Activated CD8-positive, alpha-beta memory T cell treated with anti-CD3 and anti-CD28 coated beads for 36 hours (primary cell): ENCODE data around the gene LRRFIP1. TPM values are rescaled to one million over a fixed set of nuclear protein-coding genes. Genes with fewer than 3 reads are reported as not detected.

ENCODE experiments used
- CTCF ChIA-PET: fragments of 350-600 bp; sonication (Branson Sonifier 250); formaldehyde crosslinking; loops from one replicate; lab custom pipeline; 2021; ENCODE audit warnings: antibody characterized with exemption; lab: Charles Lee
- POLR2A ChIA-PET: fragments of 350-600 bp; sonication (Branson Sonifier 250); formaldehyde crosslinking; loops from one replicate; lab custom pipeline; 2021; ENCODE audit warnings: antibody characterized with exemption; lab: Charles Lee
- total RNA-seq, 2 experiments: library from RNA; stranded (reverse); gene quantifications; one replicate each; pipeline ENCODE4 v1.2.3, GENCODE V29; 2021

Gene LRRFIP1
- total RNA-seq, 2 experiments from 2014 or later: 203 to 210 TPM

DNA sequence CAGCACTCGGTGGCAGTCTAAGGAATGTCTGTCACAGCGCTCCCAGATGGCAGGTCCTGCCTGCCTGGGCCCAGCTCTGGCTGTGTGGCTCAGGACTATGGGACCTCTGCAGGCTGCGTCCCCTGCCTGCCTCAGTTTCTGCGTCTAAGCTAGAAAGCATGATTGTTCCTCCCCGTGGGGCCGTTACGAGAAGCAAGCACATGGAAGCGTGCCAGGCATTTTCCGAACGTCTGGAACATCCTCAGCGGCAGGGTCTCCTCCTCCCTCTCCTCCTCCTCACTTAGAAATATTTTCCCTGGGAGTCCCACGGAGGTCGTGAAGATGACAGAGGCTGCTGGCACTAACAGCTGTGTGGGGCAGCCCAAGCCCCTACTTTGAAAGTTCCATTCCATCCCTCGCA is 43.3 kb downstream of the LRRFIP1 start:
- POLR2A ChIA-PET: no interaction called here

DNA sequence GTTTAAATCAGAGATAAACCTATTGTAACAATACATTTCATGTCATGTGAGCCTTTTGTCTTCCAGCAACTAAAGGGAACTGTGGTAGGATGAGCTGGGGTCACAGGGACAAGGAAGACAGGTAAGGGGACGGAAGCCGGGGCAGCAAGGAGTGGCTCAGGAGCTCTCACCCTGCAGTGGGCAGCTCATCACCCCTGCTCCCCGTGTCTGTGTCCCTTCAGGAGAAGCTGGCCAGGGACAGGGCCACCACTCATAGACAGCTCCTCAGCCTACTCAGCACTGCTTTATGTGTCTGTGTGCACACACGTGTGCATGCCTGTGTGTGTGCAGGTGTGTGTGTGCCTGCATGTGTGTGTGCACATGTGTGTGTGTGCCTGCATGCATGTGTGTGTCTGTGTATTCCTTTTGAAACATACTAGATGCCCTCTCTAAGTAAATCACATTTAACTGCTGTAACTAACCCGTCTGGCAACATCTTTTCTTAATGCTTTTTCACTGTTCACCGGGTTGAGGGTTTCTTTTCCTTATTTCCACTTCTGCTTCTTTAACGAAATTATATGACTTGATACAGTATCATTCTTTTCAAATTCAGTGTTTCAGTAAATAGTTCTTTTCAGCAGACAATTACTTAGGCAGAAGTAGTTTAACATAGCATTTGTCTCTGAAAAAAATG is 44.2 kb downstream of the LRRFIP1 start:
- POLR2A ChIA-PET: interaction anchor here (0.6 to 3.0 kb wide), 2 partner anchors 29 to 698 kb away, joined by 4 to 16 read pairs; no protein-coding TSS in a partner anchor

More for the DNA sequence above, 43.3 kb downstream of the LRRFIP1 start:
- CTCF ChIA-PET: no interaction called here

DNA sequence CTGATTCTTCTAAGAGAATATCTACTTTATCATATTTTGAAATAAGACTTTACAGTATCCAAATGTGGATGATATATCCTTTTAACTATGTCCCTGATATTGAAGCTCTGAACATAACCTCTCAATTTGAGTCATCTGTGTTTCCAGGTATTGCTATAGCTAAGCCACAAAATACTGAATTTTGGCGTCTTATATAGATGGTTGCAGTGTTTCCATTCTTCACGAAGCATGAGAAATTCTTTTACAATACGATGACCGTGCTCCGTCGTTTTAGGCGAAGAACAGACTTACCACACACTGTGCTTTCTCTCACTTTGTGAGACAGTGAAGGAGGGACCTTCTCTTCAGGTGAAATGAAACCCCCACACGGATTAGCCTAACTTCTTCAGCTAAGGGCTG is 45.3 kb downstream of the LRRFIP1 start:
- CTCF ChIA-PET: interaction anchor here (0.9 to 7.4 kb wide), 19 partner anchors 9 to 91 kb away, joined by 3 to 104 read pairs (median 7); no protein-coding TSS in a partner anchor
- POLR2A ChIA-PET: interaction anchor here (0.5 to 4.3 kb wide), 9 partner anchors 10 to 233 kb away, joined by 3 to 89 read pairs (median 6); no protein-coding TSS in a partner anchor

More for the DNA sequence above, 44.2 kb downstream of the LRRFIP1 start:
- CTCF ChIA-PET: interaction anchor here (2.2 to 2.4 kb wide), 2 partner anchors 8 to 57 kb away, joined by 10 read pairs; no protein-coding TSS in a partner anchor

DNA sequence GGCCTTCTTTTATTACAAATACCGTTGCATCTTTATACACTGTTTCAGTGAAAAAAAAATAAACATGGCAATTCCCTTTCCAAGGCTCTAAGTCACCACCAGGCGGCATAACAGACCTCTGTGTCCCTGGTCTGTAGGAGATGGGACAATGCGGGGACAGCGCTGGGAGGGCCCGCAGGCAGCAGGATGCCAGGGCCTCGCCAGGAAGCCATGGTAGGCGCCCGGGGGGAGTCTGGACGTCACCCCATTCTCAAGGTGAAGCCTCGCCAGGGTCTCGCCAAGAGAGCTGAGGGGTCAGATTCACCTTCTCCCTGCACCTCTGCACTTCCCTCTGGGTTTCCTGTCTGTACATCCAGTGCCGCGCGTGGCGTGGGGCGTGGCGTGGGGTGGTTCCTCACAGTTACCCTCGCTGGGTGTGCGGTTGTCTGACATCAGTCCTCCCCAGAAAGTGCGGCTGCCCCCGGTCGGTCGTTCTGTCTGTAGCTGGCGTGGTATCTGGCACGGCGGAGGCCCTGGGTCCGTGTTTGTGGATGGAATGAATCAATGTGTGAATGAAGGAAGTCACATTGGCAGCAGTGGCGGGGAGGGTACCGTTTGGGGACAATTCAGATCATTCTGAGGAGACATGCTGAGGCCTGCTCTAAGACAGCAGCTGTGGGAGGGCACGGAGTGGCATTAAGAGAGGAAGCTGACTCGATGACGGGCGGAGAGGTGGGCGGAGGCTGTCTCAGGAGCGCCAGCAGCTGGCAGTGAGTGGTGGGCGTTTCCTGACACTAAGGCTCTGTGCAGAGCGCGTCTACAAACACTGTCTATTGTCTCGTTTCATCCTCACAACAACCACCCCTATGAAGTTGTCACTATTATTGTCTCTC is 46.0 kb downstream of the LRRFIP1 start:
- ChIA-PET POLR2A (interaction anchor here (0.5 to 4.3 kb wide), 10 partner anchors 17 to 100 kb away, joined by 3 to 89 read pairs (median 6); no protein-coding TSS in a partner anchor), CTCF (interaction anchor here (0.6 to 7.4 kb wide), 23 partner anchors 9 to 99 kb away, joined by 3 to 104 read pairs (median 5); no protein-coding TSS in a partner anchor)

DNA sequence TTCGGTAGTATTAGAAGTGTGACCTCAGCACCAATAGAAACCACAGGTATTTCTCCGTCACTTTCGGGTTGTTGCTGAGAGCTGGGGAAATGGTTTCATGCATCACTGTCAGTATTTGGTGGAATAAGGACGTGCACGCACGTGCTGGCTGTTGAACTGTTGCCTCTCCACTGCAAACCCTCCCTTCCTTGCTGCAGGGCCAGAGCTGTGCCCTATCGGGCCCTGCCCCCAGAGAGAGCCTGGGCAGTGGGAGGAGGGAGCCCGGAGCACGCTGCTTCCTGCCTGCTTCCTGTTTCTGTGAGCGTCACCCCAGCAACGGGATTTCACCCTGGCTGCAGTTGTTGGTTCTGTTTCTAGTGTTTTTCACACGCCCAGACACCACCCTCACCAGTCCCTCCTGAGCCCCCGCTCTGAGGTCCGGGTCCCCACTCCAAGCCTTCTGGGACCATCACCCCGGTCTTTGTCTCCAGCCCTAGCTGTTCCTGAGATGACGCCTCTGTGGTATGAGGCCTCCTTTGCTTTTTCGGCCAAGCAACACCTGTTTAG is 47.4 kb downstream of the LRRFIP1 start:
- CTCF ChIA-PET: interaction anchor here (1.3 to 7.4 kb wide), 7 partner anchors 10 to 70 kb away, joined by 3 to 104 read pairs (median 14); no protein-coding TSS in a partner anchor
- POLR2A ChIA-PET: interaction anchor here (0.5 to 4.3 kb wide), 7 partner anchors 16 to 162 kb away, joined by 3 to 89 read pairs (median 6); no protein-coding TSS in a partner anchor

DNA sequence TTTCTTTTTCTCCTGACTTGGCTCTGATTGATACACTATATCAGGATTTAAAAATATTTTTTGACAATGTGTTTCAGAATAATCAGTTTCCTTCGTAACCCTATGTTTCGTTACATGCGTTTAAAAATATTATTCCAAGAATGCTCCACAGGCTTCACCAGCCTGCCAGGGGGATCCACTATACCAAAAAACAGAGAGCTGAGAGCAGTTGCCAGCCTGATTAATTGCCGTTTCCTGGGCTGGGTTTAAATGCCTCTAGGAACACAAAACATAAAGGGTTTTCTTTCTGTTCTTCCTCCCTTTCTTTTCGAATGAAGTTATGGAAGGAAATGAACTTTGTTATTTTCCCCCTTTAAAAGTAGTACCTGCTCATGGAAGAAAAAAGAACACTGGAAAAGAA is 47.9 kb downstream of the LRRFIP1 start:
- CTCF ChIA-PET: interaction anchor here (1.3 to 7.4 kb wide), 4 partner anchors 9 to 69 kb away, joined by 3 to 104 read pairs (median 27); no protein-coding TSS in a partner anchor
- POLR2A ChIA-PET: interaction anchor here (0.6 to 4.3 kb wide), 3 partner anchors 15 to 56 kb away, joined by 3 to 89 read pairs (median 16); no protein-coding TSS in a partner anchor

DNA sequence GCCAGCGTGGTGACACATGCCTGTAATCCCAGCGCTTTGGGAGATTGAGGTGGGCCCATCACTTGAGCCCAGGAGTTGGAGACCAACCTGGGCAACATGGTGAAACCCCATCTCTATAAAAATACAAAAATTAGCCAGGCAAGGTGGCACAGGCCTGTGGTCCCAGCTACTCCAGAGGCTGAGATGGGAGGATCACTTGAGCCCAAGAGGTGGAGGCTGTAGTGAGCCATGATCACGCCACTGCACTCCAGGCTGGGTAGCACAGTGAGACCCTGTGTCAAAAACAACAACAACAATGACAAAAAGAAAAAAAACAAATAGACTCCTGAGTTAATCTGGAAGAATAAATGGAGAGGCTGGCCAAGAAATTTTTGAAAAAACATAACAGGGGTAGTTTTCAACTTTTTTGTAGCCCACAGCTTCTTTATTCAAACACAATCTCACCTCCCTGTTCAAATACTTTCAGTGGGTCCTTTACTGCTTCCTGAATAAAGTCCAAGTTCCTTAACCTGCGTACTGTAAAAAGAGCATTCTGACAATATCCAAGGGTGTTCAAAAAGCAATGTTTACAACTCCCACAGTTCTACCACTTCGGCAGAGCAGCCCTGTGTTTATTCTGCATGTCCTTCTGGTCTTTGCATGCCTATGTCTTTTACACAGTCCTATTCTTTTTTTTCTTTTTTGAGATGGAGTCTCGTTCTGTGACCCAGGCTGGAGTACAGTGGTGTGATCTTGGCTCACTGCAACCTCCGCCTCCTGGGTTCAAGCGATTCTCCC is 53.5 kb downstream of the LRRFIP1 start:
- CTCF ChIA-PET: no interaction called here
- POLR2A ChIA-PET: no interaction called here

DNA sequence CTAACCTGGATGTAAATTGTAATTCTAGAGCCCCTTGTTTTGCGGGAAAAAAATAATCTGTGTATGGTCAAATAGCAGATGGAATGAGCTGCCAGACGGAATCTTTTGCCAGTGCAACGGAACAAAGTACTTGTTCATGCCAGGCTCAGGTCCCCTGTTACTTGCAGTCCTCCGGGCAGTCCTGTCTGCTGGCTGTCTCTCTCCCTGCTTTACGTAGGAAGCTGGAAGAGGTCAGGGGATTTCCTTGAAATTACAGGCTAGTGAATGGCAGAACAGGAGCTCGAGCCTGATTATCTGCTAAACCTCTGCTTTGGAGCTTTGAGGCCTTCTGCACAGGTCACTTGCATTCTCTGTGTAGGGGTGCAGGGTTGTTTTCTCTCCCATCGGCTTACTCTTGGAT is 54.8 kb downstream of the LRRFIP1 start:
- ChIA-PET CTCF (interaction anchor here (0.8 kb wide), 1 partner anchor 9 kb away, joined by 4 read pairs; no protein-coding TSS in a partner anchor), POLR2A (no interaction called here)

DNA sequence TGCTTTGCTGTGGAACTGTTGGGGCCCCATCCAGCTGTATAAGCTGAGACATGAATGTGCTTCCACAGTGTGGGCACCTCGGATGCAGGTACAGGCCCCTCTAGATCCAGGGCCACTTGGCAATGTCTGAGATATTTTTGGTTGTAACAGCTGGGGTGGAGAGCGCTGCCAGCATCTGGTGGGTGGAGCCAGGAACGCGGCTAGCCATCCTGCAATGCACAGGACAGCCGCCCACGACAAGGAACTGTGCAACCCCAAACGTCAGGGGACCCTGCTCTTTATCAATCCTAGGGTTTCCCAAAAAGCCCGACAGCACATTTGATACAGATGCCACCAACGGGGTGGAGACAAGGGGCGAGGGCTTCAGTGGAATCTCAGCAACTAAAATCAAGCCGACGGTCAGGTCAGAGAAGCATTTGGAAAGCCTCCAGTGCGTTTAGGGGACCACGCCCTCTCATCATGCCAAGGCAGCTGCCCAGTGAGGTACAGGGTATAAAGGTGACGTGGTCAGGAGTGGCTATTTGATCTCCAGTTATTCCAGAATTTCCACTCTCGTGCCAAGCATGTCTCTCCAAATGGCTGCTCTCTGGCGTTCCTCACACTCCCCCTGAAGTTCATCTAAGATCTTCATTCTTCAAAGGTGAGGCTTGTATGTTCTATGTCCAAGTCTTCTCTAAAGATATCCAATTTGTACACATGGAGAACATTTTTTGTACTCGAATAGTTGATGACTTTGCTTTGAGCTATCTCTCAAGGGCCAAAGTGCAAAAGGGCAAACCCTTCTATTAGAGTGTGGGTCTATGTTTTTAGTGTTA is 55.7 kb downstream of the LRRFIP1 start:
- ChIA-PET POLR2A (no interaction called here), CTCF (interaction anchor here (1.5 to 2.8 kb wide), 2 partner anchors 10 to 102 kb away, joined by 3 to 9 read pairs; no protein-coding TSS in a partner anchor)

DNA sequence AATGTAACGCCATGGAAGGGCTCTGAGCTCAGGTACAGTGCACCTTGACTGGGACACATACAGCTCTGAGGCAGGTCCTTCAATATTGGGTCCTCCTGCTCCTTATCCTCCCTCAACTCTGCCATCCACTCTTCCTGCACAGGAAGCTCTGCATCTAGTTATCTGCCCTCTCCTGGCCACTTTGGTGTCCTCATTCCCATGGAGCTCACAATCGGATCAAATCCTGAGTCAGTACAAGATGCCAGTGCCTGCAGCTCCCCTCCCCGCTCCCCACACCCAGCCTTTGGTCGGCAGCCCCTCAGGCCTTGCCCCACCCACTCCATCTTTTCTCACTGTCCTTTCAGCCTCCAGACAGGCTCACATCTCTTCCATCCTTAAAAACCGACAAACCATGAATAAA is 58.0 kb downstream of the LRRFIP1 start:
- ChIA-PET CTCF (interaction anchor here (2.8 kb wide), 1 partner anchor 12 kb away, joined by 9 read pairs; no protein-coding TSS in a partner anchor), POLR2A (no interaction called here)

DNA sequence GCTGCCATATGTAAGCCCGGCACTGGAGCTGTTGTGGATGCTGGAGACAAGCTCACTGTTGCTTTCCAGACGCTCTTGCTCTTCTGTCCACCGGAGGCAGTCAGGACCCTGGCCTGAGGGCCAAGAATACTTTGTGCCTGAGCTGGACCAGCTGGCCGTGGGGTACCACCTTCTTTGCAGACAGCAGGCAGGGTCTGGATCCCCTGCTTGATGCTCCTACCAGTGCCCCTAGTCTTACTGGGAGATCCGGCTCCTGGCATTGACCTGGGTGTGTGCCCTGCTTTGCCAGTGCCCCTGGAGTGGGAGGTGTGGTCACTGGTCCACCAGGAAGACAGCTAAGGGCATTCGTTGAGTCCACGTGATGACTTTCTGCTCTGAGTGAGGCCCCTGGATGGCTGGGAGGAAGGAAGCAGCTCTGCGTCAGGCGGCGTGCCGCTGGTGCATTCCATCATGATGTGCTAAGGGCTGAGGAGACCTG is 59.3 kb downstream of the LRRFIP1 start:
- ChIA-PET CTCF (interaction anchor here (1.0 to 9.0 kb wide), 3 partner anchors 10 to 58 kb away, joined by 5 to 104 read pairs (median 7); no protein-coding TSS in a partner anchor), POLR2A (interaction anchor here (8.8 kb wide), 1 partner anchor 12 kb away, joined by 89 read pairs; no protein-coding TSS in a partner anchor)

DNA sequence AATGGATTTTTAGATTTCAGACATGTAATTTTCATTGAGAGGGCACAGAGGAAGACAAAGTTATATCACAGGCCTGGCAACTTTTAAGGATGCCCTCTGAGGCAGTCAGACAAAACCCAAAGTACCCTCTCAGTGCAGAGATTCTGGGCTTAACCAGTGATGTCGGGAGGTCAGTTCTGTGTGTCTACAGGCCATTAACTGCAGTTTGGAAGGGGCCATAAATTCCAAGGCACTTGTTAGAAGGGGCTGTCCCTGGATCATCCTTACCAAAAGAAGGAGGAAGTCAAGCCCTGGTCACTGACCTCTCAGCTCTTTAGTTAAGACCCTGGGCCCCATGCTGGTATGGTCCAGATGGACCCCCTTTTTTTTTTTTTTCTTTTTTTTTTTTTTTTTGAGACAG is 60.7 kb downstream of the LRRFIP1 start:
- CTCF ChIA-PET: interaction anchor here (0.6 to 9.0 kb wide), 4 partner anchors 9 to 65 kb away, joined by 3 to 104 read pairs (median 6); no protein-coding TSS in a partner anchor
- POLR2A ChIA-PET: interaction anchor here (0.6 to 8.8 kb wide), 7 partner anchors 9 to 602 kb away, joined by 3 to 89 read pairs (median 5); no protein-coding TSS in a partner anchor

DNA sequence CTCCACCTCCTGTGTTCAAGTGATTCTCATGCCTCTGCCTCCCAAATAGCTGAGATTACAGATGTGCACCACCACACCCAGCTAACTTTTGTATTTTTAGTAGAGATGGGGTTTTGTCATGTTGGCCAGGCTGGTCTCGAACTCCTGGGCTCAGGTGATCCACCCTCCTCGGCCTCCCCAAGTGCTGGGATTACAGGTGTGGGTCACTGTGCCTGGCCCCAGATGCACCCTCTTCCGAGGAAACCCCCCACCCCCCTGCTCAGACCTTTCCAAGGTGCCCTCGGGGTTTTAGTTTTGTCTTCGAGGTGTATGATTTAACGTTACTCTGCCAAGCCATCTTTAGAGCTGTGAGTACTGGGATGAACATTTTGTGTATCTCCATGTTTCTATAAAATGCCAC is 61.2 kb downstream of the LRRFIP1 start:
- ChIA-PET POLR2A (interaction anchor here (3.2 to 8.8 kb wide), 2 partner anchors 12 to 14 kb away, joined by 21 to 89 read pairs; no protein-coding TSS in a partner anchor), CTCF (interaction anchor here (1.3 to 9.0 kb wide), 2 partner anchors 13 kb away, joined by 5 to 104 read pairs; no protein-coding TSS in a partner anchor)

DNA sequence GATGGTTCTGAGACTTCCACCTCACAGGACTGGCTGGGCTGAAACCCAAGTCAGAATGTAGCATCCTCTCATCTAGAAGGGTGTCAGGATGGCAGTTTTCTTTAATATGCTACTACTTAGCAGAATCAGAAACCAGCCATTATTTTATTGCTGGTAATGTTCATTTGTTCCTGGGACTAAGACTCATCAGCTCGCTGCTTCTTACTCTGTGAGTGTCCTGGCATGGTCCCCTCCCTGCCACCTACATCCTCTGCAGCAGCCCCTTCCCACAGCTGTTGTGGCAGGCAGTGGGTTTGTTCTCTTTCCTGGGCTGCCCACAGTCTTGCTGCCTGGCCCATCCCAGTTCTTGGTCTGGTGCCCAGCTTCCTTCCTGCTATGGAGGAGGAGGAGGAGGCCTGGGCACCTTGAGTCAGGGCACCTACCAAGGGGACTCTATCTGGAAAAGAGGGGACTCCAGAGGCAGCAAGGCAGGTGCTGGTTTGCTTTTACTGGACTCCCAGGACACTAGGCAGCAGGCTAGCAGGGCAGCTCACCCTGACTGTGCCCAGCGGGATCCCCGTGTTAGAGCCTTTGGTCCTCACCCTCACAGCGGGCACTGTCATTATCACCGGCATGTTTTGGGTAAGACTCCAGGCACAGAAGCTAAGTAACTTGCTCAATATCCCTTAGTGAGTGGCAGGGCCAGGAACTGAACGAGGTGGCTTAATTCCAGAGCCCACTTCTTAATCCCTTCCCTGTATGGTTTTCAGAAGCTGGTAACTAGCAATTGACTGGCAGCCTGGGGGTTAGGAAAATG is 62.1 kb downstream of the LRRFIP1 start:
- ChIA-PET CTCF (interaction anchor here (1.2 to 9.0 kb wide), 2 partner anchors 9 to 14 kb away, joined by 4 to 104 read pairs; no protein-coding TSS in a partner anchor), POLR2A (interaction anchor here (3.2 to 8.8 kb wide), 2 partner anchors 11 to 15 kb away, joined by 21 to 89 read pairs; no protein-coding TSS in a partner anchor)
